HepG2 (cell line): ENCODE measurements around the gene CLPTM1. TPM values are rescaled to one million over a fixed set of nuclear protein-coding genes. Genes with fewer than 3 reads are reported as not detected.

ENCODE experiments used
- CENPX ChIP-seq: sonication (generic); formaldehyde crosslinking; IDR thresholded peaks from 2 replicates; pipeline ENCODE4 v1.9.0; 2021; ENCODE audit warnings: mild to moderate bottlenecking, missing genetic modification reagents, moderate library complexity
- FIP1L1 ChIP-seq: fragments of 200-400 bp; formaldehyde crosslinking; IDR thresholded peaks from 2 replicates; pipeline ENCODE4 v1.6.1; 2018; ENCODE audit warnings: low read depth, mild to moderate bottlenecking, low read length, moderate library complexity, borderline replicate concordance; ENCODE audit not compliant: insufficient read depth
- GABPB1 ChIP-seq: IDR thresholded peaks from 2 replicates; pipeline ENCODE4 v1.6.1; 2016; ENCODE audit warnings: mild to moderate bottlenecking, missing genetic modification reagents, moderate library complexity, missing compliant biosample characterization
- GATAD1 ChIP-seq: IDR thresholded peaks from 2 replicates; pipeline ENCODE4 v1.6.1; 2016; ENCODE audit warnings: missing genetic modification reagents, missing compliant biosample characterization
- HDAC2 ChIP-seq: sonication (generic); formaldehyde crosslinking; IDR thresholded peaks from 2 replicates; pipeline ENCODE4 v1.4.0; 2020; ENCODE audit warnings: missing genetic modification reagents
- HMG20B ChIP-seq: conservative IDR thresholded peaks from 2 replicates; pipeline ENCODE4 v1.6.1; 2016; ENCODE audit warnings: missing genetic modification reagents, missing compliant biosample characterization
- JARID2 ChIP-seq: sonication (generic); formaldehyde crosslinking; IDR thresholded peaks from 2 replicates; pipeline ENCODE4 v1.8.1; 2023; ENCODE audit warnings: missing genetic modification reagents, inconsistent platforms; ENCODE audit not compliant: insufficient replicate concordance
- KLF6 ChIP-seq: IDR thresholded peaks from 2 replicates; pipeline ENCODE4 v1.8.0; 2016; ENCODE audit warnings: missing biosample characterization, missing genetic modification reagents
- NFKBIZ ChIP-seq: IDR thresholded peaks from 2 replicates; pipeline ENCODE4 v1.6.1; 2018; ENCODE audit warnings: missing genetic modification reagents, missing compliant biosample characterization
- NKX3-1 ChIP-seq: sonication (generic); formaldehyde crosslinking; IDR thresholded peaks from 2 replicates; pipeline ENCODE4 v1.5.0; 2020; ENCODE audit warnings: missing genetic modification reagents
- NONO ChIP-seq, 2 experiments: fragments of 450-650 bp in 1 of 2; sonication (generic) in 1 of 2; formaldehyde crosslinking in 1 of 2; IDR thresholded peaks in 1 of 2; conservative IDR thresholded peaks in 1 of 2; 2 replicates each; pipeline versions ENCODE4 v1.6.1 to v1.8.0; 2017 to 2022; ENCODE audit warnings: mild to moderate bottlenecking in 1 of 2, missing genetic modification reagents in 1 of 2, moderate library complexity in 1 of 2
- SMARCC2 ChIP-seq: fragments of 450-650 bp; IDR thresholded peaks from 2 replicates; pipeline ENCODE4 v1.6.1; 2017; ENCODE audit warnings: antibody characterized with exemption, mild to moderate bottlenecking
- SP5 ChIP-seq: IDR thresholded peaks from 2 replicates; pipeline ENCODE4 v1.6.1; 2016; ENCODE audit warnings: low read depth, borderline replicate concordance
- TAF15 ChIP-seq: fragments of 200-400 bp; formaldehyde crosslinking; IDR thresholded peaks from one replicate; pipeline ENCODE4 v1.6.1; 2018; ENCODE audit warnings: mild to moderate bottlenecking, low read depth, low read length; ENCODE audit not compliant: poor library complexity, severe bottlenecking
- ZFP1 ChIP-seq: IDR thresholded peaks from 2 replicates; pipeline ENCODE4 v1.6.1; 2016
- ZNF354B ChIP-seq: sonication (generic); formaldehyde crosslinking; IDR thresholded peaks from 2 replicates; pipeline ENCODE4 v1.8.0; 2022; ENCODE audit warnings: mild to moderate bottlenecking, missing genetic modification reagents
- ZNF549 ChIP-seq: sonication (generic); formaldehyde crosslinking; IDR thresholded peaks from 2 replicates; pipeline ENCODE4 v1.5.0; 2020; ENCODE audit warnings: missing genetic modification reagents
- ZNF615 ChIP-seq: sonication (generic); formaldehyde crosslinking; IDR thresholded peaks from 2 replicates; pipeline ENCODE4 v1.5.0; 2020; ENCODE audit warnings: mild to moderate bottlenecking, missing genetic modification reagents, borderline replicate concordance
- ZSCAN25 ChIP-seq: sonication (generic); formaldehyde crosslinking; IDR thresholded peaks from 2 replicates; pipeline ENCODE4 v1.8.0; 2022; ENCODE audit warnings: mild to moderate bottlenecking, missing genetic modification reagents
- polyA plus RNA-seq, 8 experiments: library from polyadenylated mRNA; depleted of rRNA in 3 of 8; stranded (reverse) in 7 of 8; unstranded in 1 of 8; fragments of >200 nt; fragmentation: Illumina TruSeq in 4 of 8; extraction: Trizol in 4 of 8; gene quantifications; 2 replicates each; pipeline versions ENCODE4 v1.2.1 to v1.2.3, GENCODE V29; 2011 to 2016; ENCODE audit warnings: low read depth in 4 of 8, missing spikeins in 1 of 8, mixed read lengths in 1 of 8; ENCODE audit not compliant: insufficient read depth in 1 of 8
- total RNA-seq, 5 experiments: library from RNA; depleted of rRNA; stranded (reverse); fragments of >200 nt; fragmentation: Illumina TruSeq; extraction: Trizol; gene quantifications; 2 replicates each; pipeline ENCODE4 v1.2.3, GENCODE V29; 2016; ENCODE audit warnings: low read depth in 1 of 5
- TF ChIP-seq, protein P1 (sequence below): IDR thresholded peaks from 2 replicates; pipeline ENCODE4 v1.6.1; 2016; ENCODE audit warnings: missing biosample characterization, missing genetic modification reagents, low read depth
- TF ChIP-seq, protein P2 (sequence below): sonication (generic); formaldehyde crosslinking; IDR thresholded peaks from 2 replicates; pipeline ENCODE4 v1.4.0; 2020; ENCODE audit warnings: mild to moderate bottlenecking, missing genetic modification reagents
- TF ChIP-seq, protein P3 (sequence below): IDR thresholded peaks from 2 replicates; pipeline ENCODE4 v1.6.1; 2016; ENCODE audit warnings: low read depth, borderline replicate concordance
- TF ChIP-seq, protein P4 (sequence below): sonication (generic); formaldehyde crosslinking; IDR thresholded peaks from 2 replicates; pipeline ENCODE4 v1.4.0; 2020; ENCODE audit warnings: mild to moderate bottlenecking, low read depth, missing genetic modification reagents

Gene CLPTM1
- total and polyA plus RNA-seq, 2 of the 13 experiments (the other 11 are each of a cell fraction or from before 2014, with no cell fraction given) = 34.9 to 42.8 TPM

DNA sequence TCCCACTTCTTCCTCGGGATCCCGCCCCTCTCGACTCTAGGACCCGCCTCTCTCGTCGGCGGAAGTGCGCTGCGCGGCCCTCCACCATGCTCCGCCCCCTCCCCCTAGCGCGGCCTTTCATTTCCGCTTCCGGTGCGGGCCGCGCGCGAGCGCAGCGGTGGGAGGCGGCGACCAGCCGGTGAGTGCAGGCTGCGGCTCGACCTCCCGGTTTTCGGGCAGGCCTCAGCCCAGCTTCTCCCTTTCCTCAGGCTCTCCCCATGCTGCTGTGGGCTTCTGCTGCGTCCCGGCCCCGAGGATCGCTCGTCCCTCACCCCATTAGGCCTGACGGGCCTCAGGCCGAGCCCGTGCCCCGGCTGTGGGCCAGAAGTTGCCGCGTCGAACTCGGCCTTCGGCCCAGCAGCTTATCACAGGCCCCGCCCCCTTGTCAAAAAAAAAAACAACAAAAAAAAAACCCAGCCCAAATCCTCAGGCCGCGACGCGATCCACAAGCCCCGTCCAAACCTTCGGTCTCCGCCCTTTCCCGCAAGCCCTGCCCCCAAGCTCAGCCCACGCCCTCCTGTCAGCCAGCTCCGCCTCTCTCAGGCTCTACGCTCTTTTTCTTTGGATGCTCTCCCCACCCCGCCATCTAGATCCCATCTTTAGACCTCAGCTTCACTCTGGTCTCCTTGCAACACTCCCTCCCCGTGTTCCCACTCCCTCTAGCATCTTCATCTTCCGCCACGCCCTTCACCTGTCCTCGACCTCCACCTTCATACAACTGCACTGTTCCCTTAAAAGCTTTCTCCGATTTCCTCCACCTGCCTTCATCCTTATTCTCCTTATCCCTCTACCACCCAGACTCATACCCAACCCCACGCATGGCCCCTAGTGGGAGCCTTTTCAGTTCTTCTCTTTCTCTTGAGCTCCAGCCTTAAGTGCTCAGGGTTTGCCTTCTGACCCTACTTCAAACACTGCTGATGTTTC is 84.0 kb downstream of the CLPTM1 start, which contains the start of gene CLASRP (continued):
- TF ChIP-seq, protein P1, sequence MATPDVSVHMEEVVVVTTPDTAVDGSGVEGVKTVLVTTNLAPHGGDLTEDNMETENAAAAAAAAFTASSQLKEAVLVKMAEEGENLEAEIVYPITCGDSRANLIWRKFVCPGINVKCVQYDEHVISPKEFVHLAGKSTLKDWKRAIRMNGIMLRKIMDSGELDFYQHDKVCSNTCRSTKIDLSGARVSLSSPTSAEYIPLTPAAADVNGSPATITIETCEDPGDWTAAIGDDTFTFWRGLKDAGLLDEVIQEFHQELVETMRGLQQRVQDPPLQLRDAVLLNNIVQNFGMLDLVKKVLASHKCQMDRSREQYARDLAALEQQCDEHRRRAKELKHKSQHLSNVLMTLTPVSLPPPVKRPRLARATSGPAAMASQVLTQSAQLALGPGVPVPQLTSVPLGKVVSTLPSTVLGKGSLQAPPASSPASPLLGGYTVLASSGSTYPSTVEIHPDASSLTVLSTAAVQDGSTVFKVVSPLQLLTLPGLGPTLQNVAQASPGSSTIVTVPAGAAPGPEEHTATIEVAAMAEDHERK (CRISPR knock-in tag) = no peak
- TF ChIP-seq SMARCC2 (no peak), GATAD1 (peak; percentile 92), ZNF354B (CRISPR knock-in tag) (no peak), SP5 (CRISPR knock-in tag) (peak; percentile 48; the same call in 1 of the 2 replicates), ZFP1 (CRISPR knock-in tag) (no peak), CENPX (CRISPR knock-in tag) (no peak), TAF15 (peak; percentile 70), NKX3-1 (CRISPR knock-in tag) (no peak), NFKBIZ (CRISPR knock-in tag) (no peak), KLF6 (peak; percentile 43; the same call in 1 of the 2 replicates), JARID2 (CRISPR knock-in tag) (peak; percentile 36), HMG20B (CRISPR knock-in tag) (no peak), FIP1L1 (no peak), ZNF615 (no peak), GABPB1 (CRISPR knock-in tag) (peak; percentile 99), NONO (IDR thresholded peaks at IDR 0.05) (no peak), NONO (CRISPR knock-in tag; conservative IDR thresholded peaks at IDR 0.05) (no peak), ZNF549 (no peak), ZSCAN25 (peak; percentile 59; the same call in 1 of the 2 replicates), HDAC2 (peak; percentile 38; the same call in 1 of the 2 replicates)
- TF ChIP-seq, protein P2, sequence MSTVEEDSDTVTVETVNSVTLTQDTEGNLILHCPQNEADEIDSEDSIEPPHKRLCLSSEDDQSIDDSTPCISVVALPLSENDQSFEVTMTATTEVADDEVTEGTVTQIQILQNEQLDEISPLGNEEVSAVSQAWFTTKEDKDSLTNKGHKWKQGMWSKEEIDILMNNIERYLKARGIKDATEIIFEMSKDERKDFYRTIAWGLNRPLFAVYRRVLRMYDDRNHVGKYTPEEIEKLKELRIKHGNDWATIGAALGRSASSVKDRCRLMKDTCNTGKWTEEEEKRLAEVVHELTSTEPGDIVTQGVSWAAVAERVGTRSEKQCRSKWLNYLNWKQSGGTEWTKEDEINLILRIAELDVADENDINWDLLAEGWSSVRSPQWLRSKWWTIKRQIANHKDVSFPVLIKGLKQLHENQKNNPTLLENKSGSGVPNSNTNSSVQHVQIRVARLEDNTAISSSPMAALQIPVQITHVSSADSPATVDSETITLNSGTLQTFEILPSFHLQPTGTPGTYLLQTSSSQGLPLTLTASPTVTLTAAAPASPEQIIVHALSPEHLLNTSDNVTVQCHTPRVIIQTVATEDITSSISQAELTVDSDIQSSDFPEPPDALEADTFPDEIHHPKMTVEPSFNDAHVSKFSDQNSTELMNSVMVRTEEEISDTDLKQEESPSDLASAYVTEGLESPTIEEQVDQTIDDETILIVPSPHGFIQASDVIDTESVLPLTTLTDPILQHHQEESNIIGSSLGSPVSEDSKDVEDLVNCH (CRISPR knock-in tag) = no peak
- TF ChIP-seq, protein P3, sequence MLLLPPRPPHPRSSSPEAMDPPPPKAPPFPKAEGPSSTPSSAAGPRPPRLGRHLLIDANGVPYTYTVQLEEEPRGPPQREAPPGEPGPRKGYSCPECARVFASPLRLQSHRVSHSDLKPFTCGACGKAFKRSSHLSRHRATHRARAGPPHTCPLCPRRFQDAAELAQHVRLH = peak; percentile 44; the same call in 1 of the 2 replicates
- TF ChIP-seq, protein P4, sequence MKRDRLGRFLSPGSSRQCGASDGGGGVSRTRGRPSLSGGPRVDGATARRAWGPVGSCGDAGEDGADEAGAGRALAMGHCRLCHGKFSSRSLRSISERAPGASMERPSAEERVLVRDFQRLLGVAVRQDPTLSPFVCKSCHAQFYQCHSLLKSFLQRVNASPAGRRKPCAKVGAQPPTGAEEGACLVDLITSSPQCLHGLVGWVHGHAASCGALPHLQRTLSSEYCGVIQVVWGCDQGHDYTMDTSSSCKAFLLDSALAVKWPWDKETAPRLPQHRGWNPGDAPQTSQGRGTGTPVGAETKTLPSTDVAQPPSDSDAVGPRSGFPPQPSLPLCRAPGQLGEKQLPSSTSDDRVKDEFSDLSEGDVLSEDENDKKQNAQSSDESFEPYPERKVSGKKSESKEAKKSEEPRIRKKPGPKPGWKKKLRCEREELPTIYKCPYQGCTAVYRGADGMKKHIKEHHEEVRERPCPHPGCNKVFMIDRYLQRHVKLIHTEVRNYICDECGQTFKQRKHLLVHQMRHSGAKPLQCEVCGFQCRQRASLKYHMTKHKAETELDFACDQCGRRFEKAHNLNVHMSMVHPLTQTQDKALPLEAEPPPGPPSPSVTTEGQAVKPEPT (CRISPR knock-in tag) = no peak
